ENCODE measurements around the gene CD22. TPM values are rescaled to one million over a fixed set of nuclear protein-coding genes. Genes with fewer than 3 reads are reported as not detected.

The CD22 gene
- total RNA-seq, 1 donor from 2014 or later = 4.0 TPM

GRCh38 chr19:35299523-35300338, 29.3 kb upstream of the CD22 start:
- Mint-ChIP-seq H3K4me3 (ENCODE audit: low read depth) (no peak overlapping the region), H3K9me3 (no peaks in the 10 kb centered on the region), H3K27me3 (ENCODE audit: low read depth) (no peaks in the 10 kb centered on the region), H3K27ac (no peak overlapping the region), H3K4me1 (ENCODE audit: low read depth) (no peaks in the 10 kb centered on the region), H3K36me3 (ENCODE audit: low read depth) (no peaks in the 10 kb centered on the region)
- intact Hi-C loops (cut with micrococcal nuclease) = no loop called here
- no peak for DNase-seq (ENCODE audit: low spot score)

DNA sequence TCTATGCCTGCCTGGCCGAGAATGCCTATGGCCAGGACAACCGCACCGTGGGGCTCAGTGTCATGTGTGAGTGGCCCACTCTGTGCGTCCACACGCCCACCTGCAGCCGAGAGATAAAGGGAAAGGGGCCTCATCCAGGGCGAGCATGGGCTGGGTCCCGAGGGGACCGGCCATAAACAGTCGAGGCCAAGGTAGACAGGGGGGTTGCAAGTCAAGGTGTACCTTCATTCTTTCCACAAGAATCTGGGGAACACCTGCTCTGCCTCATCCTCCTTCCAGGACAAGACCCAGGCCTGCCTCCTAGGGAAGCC, 28.7 kb upstream of the CD22 start:
- H3K4me3 Mint-ChIP-seq (ENCODE audit: low read depth) = no peak overlapping the region
- H3K4me1 Mint-ChIP-seq (ENCODE audit: low read depth) = no peaks in the 10 kb centered on the region
- intact Hi-C loops (cut with micrococcal nuclease) = no loop called here
- no peaks in the 10 kb centered on the region for H3K27me3 Mint-ChIP-seq (ENCODE audit: low read depth)
- H3K36me3 Mint-ChIP-seq (ENCODE audit: low read depth) = no peaks in the 10 kb centered on the region
- H3K27ac Mint-ChIP-seq = no peak overlapping the region
- no peaks in the 10 kb centered on the region for H3K9me3 Mint-ChIP-seq
- no peak for DNase-seq (ENCODE audit: low spot score)

- intact Hi-C loops (cut with micrococcal nuclease) = no loop called here
- no peaks in the 10 kb centered on the region for H3K9me3 Mint-ChIP-seq
These were observed 27.0 kb upstream of the CD22 start for GRCh38 chr19:35301961-35302360.

GRCh38 chr19:35302446-35302845, 26.5 kb upstream of the CD22 start:
- intact Hi-C loops (cut with micrococcal nuclease) = no loop called here
- no peaks in the 10 kb centered on the region for H3K27me3 Mint-ChIP-seq (ENCODE audit: low read depth)
- no peaks in the 10 kb centered on the region for H3K9me3 Mint-ChIP-seq
- no peak overlapping the region for H3K4me3 Mint-ChIP-seq (ENCODE audit: low read depth)
- no peaks in the 10 kb centered on the region for H3K36me3 Mint-ChIP-seq (ENCODE audit: low read depth)
- H3K4me1 Mint-ChIP-seq (ENCODE audit: low read depth) = no peaks in the 10 kb centered on the region
- DNase-seq (ENCODE audit: low spot score) = no peak
- no peak overlapping the region for H3K27ac Mint-ChIP-seq

More at GRCh38 chr19:35301961-35302360, 27.0 kb upstream of the CD22 start:
- no peak overlapping the region for H3K4me3 Mint-ChIP-seq (ENCODE audit: low read depth)
- no peaks in the 10 kb centered on the region for H3K4me1 Mint-ChIP-seq (ENCODE audit: low read depth)
- H3K27ac Mint-ChIP-seq = no peak overlapping the region
- no peak for DNase-seq (ENCODE audit: low spot score)
- no peaks in the 10 kb centered on the region for H3K27me3 Mint-ChIP-seq (ENCODE audit: low read depth)
- H3K36me3 Mint-ChIP-seq (ENCODE audit: low read depth) = no peaks in the 10 kb centered on the region

DNA sequence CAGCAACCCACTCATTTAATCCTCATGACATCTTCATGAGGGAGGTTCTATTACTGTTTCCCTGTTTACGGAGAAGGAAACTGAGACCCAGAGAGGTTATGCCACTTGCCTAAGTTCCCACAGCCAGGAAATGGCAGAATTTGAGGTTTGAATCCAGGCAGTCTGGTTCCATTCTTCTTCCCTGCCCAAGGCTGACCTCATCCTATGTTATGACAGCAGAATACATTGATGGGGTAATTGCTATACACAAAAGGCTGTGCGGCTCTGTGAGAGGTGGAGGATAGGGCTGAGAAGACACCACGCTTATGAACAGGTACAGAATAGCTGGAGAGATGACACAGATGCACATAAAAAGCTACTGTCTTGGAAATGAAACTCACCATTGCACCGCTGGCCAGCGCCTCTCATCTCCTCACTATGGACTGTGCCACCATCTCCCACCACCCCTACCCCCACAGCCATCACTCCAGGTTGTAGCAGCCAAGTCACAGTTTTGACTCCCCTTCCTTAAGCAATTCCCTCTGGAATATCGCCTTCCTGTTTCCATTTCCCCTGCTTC, 25.6 kb upstream of the CD22 start:
- intact Hi-C loops (cut with micrococcal nuclease) = no loop called here
- no peak for DNase-seq (ENCODE audit: low spot score)
- Mint-ChIP-seq H3K4me3 (ENCODE audit: low read depth) (no peak overlapping the region), H3K27ac (no peak overlapping the region), H3K4me1 (ENCODE audit: low read depth) (no peaks in the 10 kb centered on the region), H3K27me3 (ENCODE audit: low read depth) (no peaks in the 10 kb centered on the region), H3K36me3 (ENCODE audit: low read depth) (no peaks in the 10 kb centered on the region), H3K9me3 (no peaks in the 10 kb centered on the region)

- Mint-ChIP-seq H3K9me3 (no peaks in the 10 kb centered on the region), H3K4me1 (ENCODE audit: low read depth) (no peaks in the 10 kb centered on the region), H3K27me3 (ENCODE audit: low read depth) (no peaks in the 10 kb centered on the region), H3K4me3 (ENCODE audit: low read depth) (no peak overlapping the region), H3K27ac (no peak overlapping the region), H3K36me3 (ENCODE audit: low read depth) (no peaks in the 10 kb centered on the region)
- intact Hi-C loops (cut with micrococcal nuclease) = no loop called here
- no peak for DNase-seq (ENCODE audit: low spot score)
These were observed 25.0 kb upstream of the CD22 start for GRCh38 chr19:35304036-35304435.

- H3K4me1 Mint-ChIP-seq (ENCODE audit: low read depth) = no peaks in the 10 kb centered on the region
- no peaks in the 10 kb centered on the region for H3K9me3 Mint-ChIP-seq
- no peaks in the 10 kb centered on the region for H3K36me3 Mint-ChIP-seq (ENCODE audit: low read depth)
- H3K27me3 Mint-ChIP-seq (ENCODE audit: low read depth) = no peaks in the 10 kb centered on the region
- DNase-seq (ENCODE audit: low spot score) = no peak
- intact Hi-C loops (cut with micrococcal nuclease) = no loop called here
- no peak overlapping the region for H3K4me3 Mint-ChIP-seq (ENCODE audit: low read depth)
- H3K27ac Mint-ChIP-seq = no peak overlapping the region
These were observed 23.8 kb upstream of the CD22 start for GRCh38 chr19:35305181-35305580.

DNA sequence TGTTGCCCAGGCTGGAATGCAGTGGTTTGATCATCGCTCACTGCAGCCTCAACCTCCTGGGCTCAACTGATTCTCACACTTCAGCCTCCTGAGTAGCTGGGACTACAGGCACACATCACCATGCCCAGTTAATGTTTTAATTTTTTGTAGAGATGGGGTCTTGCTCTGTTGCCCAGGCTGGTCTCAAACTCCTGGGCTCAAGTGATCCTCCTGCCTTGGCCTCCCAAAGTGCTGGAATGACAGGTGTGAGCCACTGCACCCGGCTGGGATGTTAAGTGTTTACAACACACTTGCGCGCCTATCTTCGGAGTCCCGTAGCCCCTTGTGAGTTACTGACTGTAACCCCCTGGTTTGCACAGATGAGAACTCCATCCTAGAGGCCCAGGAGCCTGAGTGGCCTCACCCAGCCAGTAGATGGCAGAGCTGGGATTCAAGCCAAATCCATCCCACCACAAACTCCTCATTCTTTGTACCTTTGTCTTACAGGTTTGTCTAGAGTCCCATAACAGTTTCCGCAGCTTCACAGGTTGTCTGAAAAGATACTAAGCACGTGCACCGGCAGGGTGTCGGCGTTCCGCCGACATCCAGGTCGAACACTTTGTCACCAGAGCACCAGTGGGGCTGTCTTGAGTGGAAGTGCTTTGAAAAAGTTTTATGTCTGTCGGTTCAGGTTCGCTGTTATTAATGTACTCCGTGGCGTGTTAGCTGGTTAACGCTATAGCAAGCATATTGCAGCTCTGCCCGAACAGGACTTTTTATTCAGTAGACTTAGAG, 22.3 kb upstream of the CD22 start:
- H3K27me3 Mint-ChIP-seq (ENCODE audit: low read depth) = no peaks in the 10 kb centered on the region
- no peaks in the 10 kb centered on the region for H3K9me3 Mint-ChIP-seq
- no peak overlapping the region for H3K4me3 Mint-ChIP-seq (ENCODE audit: low read depth)
- no peak overlapping the region for H3K27ac Mint-ChIP-seq
- intact Hi-C loops (cut with micrococcal nuclease) = no loop called here
- H3K36me3 Mint-ChIP-seq (ENCODE audit: low read depth) = no peaks in the 10 kb centered on the region
- DNase-seq (ENCODE audit: low spot score) = no peak
- no peaks in the 10 kb centered on the region for H3K4me1 Mint-ChIP-seq (ENCODE audit: low read depth)

DNA sequence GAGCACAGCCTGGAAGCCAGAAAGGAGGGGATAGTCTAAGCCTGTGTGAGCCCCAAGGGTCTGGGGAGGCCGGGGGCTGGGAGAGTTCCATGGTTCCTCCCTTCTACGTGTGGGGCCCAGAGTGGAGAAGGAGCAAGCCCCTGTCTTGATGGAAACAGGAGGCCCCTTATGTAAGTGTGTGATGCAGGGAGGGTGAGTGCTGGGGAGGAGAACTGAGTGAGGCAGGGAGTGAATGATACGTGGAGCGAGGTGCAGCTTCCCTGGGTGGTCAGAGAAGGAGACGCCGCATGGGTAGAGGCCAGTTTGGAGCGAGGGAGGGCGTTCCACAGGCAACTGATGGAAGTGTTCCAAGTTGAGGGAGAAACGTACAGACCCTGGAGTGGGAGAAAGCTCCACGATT, 21.1 kb upstream of the CD22 start:
- no peaks in the 10 kb centered on the region for H3K4me1 Mint-ChIP-seq (ENCODE audit: low read depth)
- no peak overlapping the region for H3K4me3 Mint-ChIP-seq (ENCODE audit: low read depth)
- H3K36me3 Mint-ChIP-seq (ENCODE audit: low read depth) = no peaks in the 10 kb centered on the region
- H3K27me3 Mint-ChIP-seq (ENCODE audit: low read depth) = no peaks in the 10 kb centered on the region
- no peaks in the 10 kb centered on the region for H3K9me3 Mint-ChIP-seq
- no peak for DNase-seq (ENCODE audit: low spot score)
- intact Hi-C loops (cut with micrococcal nuclease) = no loop called here
- no peak overlapping the region for H3K27ac Mint-ChIP-seq

- no peak for DNase-seq (ENCODE audit: low spot score)
- Mint-ChIP-seq H3K27me3 (ENCODE audit: low read depth) (no peaks in the 10 kb centered on the region), H3K36me3 (ENCODE audit: low read depth) (no peaks in the 10 kb centered on the region), H3K4me1 (ENCODE audit: low read depth) (no peaks in the 10 kb centered on the region), H3K9me3 (no peaks in the 10 kb centered on the region), H3K4me3 (ENCODE audit: low read depth) (no peak overlapping the region), H3K27ac (no peak overlapping the region)
- intact Hi-C loops (cut with micrococcal nuclease) = no loop called here
These were observed 20.1 kb upstream of the CD22 start for GRCh38 chr19:35308910-35309309.

DNA sequence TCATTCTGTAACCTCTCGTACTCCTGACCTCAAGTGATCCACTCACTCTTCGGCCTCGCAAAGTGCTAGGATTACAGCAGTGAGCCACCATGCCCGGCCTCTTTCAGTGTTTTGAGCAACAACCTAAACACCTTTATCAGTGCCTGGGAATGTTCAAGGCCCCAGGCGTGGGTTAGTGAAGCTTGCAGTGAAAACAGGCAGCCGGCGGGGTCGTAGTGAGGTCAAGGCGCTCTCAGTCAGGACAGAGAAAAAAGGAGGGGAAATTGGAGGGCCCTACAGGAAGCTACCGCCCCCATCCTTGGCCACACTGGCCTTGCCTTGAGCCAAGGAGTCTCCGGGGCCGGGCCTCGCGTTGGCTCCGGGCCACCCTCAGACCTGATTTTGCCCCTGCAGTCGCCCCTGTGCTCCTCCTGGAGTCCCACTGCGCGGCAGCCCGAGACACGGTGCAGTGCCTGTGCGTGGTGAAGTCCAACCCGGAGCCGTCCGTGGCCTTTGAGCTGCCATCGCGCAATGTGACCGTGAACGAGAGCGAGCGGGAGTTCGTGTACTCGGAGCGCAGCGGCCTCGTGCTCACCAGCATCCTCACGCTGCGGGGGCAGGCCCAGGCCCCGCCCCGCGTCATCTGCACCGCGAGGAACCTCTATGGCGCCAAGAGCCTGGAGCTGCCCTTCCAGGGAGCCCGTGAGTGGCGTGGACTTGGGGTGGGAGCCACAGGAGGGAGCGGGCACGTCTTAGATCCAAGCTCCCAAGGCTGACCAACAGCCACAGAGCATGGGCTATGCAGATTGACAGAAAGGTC, 19.3 kb upstream of the CD22 start:
- no peaks in the 10 kb centered on the region for H3K4me1 Mint-ChIP-seq (ENCODE audit: low read depth)
- H3K36me3 Mint-ChIP-seq (ENCODE audit: low read depth) = no peaks in the 10 kb centered on the region
- intact Hi-C loops (cut with micrococcal nuclease) = no loop called here
- no peak overlapping the region for H3K4me3 Mint-ChIP-seq (ENCODE audit: low read depth)
- DNase-seq (ENCODE audit: low spot score) = no peak
- no peaks in the 10 kb centered on the region for H3K9me3 Mint-ChIP-seq
- H3K27me3 Mint-ChIP-seq (ENCODE audit: low read depth) = no peaks in the 10 kb centered on the region
- H3K27ac Mint-ChIP-seq = no peak overlapping the region

- Mint-ChIP-seq H3K9me3 (no peaks in the 10 kb centered on the region), H3K4me3 (ENCODE audit: low read depth) (no peak overlapping the region), H3K27ac (no peak overlapping the region), H3K27me3 (ENCODE audit: low read depth) (no peaks in the 10 kb centered on the region), H3K4me1 (ENCODE audit: low read depth) (no peaks in the 10 kb centered on the region), H3K36me3 (ENCODE audit: low read depth) (no peaks in the 10 kb centered on the region)
- intact Hi-C loops (cut with micrococcal nuclease) = no loop called here
- no peak for DNase-seq (ENCODE audit: low spot score)
These were observed 18.7 kb upstream of the CD22 start for GRCh38 chr19:35310331-35310730.
